GM19025 (cell line): ENCODE results near the gene BCL11A.

Experiments
- ATAC-seq: cut with Tn5 transposase; IDR thresholded peaks from one replicate; pipeline ENCODE4 v1.9.1; 2021; ENCODE audit warnings: mild to moderate bottlenecking, low read depth, moderate library complexity; ENCODE audit not compliant: unreplicated experiment

BCL11A gene

DNA sequence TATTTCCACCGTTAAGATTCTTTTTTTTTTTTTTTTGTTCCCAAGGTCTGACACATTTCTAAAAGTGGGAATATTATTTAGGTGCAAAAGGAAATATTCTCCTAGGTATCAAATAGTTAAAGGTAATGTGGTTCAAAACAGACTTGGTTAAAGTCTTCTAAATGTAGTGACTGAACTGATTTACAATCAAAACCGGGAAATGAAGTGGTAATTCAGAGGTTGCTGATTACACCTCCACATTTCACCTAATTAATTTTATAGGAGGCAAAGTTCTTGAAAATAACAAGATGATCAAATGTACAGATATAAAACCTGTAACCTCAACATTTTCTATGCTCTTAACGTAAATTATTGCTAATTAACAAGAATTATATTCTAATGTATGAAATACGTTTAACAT, 5.1 kb downstream of the BCL11A start:
- no peak for ATAC-seq

GRCh38 chr2:60547841-60548240, 5.6 kb downstream of the BCL11A start:
- ATAC-seq: no peak

DNA sequence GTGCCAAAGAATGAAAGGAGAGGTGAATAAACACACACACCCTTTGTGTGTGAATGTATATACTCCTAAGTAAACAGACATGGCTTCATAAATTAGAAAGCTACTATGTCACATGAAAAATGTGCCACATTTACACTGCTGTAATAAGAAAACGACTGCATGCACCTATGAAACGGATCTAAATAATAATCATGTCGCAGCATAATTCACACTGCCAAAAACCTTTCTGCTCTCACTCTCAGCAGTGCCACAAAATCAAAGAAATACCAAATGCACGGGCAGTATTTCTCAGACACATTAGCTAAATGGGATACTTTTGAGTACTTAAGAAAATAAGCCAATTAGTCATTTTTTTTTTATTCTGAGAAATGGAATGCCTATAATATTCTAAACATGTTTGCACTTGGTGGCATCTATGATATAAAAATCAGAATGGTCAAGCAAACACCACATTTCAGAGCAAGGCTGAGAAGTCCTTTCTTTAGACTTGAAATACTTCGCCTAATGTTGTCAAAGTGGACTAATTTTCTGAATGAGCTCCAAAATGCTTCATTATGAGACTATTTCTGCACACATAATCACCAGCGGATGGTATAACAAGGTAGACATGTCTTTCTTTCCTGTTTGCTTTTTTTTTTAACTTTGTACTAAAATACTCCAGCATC, 6.6 kb downstream of the BCL11A start:
- no peak for ATAC-seq

GRCh38 chr2:60544954-60545560, 8.4 kb downstream of the BCL11A start:
- no peak for ATAC-seq

DNA sequence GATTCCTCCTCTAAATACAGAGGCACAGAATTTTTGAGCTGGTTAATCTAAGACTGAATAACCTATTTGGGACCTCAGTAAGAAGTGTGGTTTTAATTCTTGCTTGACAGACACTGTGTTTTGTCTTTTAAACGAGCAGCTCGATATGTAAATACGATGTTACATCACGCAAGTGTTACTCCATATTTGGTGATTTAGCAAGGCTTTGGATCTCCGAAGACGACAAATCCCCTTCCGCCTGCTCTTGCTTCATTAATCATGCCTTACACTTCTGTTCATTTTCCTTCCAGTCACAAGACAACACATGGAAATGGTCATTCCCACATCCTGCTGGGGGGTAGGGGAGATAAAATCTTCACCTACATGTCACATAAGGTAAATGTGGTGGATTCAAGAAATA, 9.4 kb downstream of the BCL11A start:
- ATAC-seq: no peak

- no peak for ATAC-seq
Measured at GRCh38 chr2:60541056-60541651, 12.3 kb downstream of the BCL11A start.

DNA sequence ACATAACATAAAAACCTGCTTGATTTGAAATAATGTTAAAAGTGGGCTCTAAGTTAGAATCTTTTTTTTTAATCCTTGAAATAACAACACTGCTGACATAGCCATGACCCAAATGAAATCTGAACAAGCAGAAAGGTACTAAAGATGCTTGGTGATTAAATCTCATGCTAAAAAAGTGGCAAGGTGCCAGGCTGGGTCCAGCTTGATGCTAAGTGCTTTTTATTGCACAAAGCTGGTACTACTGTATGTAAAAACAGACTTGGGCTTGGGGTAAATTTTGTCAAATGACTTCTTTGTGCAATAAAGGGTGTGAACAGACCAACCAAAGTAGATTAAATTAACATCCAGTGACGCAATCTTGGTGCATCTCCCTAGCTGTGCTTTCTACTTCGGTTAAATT, 13.4 kb downstream of the BCL11A start:
- no peak for ATAC-seq

DNA sequence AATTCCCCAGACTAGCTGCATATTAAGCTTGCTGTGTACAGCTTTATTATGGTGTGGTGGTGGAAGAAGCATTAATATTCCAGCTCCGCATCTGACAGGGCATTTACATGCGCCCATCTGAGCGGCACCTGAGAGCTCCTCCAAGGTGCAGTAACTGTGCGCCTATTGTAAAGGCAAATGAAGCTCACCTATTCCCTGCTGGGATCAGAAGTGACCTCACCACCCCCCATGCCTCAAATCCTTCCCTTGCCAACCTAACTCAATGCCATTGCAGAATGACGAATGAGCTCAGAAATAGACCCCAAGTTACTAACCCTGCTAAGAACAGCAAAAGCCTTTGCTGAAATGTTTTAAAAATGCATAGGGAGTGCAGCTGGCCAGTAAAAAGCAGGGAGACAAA, 14.3 kb downstream of the BCL11A start:
- ATAC-seq: no peak

DNA sequence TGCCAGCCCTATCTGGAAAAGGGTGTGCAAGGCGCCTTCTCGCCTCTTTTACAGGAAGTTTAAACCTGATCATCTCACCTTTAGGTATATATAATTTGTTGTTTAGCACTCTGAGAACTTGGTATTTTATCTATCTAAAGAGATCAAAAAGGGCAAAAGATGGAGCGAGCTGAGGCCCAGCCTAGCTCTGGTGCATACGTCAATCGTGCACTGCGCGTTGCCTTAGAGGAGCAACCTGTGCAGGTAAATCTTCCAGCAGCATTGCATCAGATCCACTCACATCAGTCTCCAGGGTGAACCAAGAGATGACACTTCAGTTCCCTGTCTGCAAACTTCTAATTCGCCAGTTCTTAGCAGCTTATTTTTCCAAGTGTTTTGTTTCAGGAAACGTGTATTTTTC, 15.4 kb downstream of the BCL11A start:
- ATAC-seq: no peak

DNA sequence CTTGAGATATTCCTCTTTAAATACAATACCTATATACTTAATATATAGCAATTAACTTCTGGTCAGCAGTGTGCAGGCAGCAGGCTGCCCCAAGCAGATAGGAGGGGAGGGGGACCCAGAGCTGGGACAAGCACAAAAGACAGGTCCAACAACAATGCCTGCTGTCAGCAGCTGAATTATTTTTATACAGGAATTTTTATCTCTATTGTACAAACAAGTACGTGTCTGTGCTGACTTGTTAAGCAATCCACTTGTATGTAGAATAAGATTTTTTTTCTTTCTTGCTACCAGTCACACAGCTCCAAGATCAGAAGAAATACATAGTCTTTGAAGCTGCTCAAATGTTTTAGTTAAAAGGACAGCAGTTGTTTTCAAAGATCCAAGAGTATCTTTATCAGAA, 16.7 kb downstream of the BCL11A start:
- no peak for ATAC-seq

GRCh38 chr2:60535685-60536312, 17.7 kb downstream of the BCL11A start:
- no peak for ATAC-seq

GRCh38 chr2:60534892-60535684, 18.4 kb downstream of the BCL11A start:
- no peak for ATAC-seq

- no peak for ATAC-seq
Measured at GRCh38 chr2:60534052-60534685, 19.3 kb downstream of the BCL11A start.

- ATAC-seq: no peak
Measured at GRCh38 chr2:60533101-60534051, 20.1 kb downstream of the BCL11A start.

DNA sequence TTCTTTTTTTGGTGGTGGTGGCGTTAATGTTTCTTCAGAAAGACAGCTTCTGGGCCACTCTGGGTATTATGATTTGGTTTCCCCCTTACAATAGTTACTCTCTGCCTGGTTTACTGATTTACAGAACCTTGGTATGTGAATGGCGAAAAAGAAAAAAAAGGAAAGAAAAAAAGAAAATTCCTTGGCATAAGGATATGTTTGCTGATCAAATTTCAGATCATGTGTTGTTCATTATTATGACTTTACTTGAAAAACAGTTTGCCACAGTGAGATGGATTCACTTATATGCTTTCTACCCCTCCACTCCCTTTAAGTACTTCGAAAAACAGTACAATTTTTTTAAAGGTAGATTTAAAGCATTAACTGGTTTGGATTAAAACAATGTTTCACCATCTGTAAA, 21.0 kb downstream of the BCL11A start:
- ATAC-seq: no peak

GRCh38 chr2:60531701-60532133, 21.7 kb downstream of the BCL11A start:
- ATAC-seq: no peak

- no peak for ATAC-seq
Measured at GRCh38 chr2:60530660-60531281, 22.7 kb downstream of the BCL11A start.

- ATAC-seq: no peak
Measured at GRCh38 chr2:60529785-60530627, 23.4 kb downstream of the BCL11A start.
